Diencephalon (tissue), 1 donor: Measurements from ENCODE around the gene ACSS3. TPM values are rescaled to one million over a fixed set of nuclear protein-coding genes. Genes with fewer than 3 reads are reported as not detected.

Experiments
- small RNA-seq: library from RNA; depleted of rRNA; stranded (forward); fragments of <200 nt; gene quantifications from one replicate; pipeline ENCODE3, GENCODE V24; 2014
- total RNA-seq: library from RNA; depleted of rRNA; stranded (reverse); fragments of >200 nt; gene quantifications from one replicate; pipeline ENCODE4 v1.2.3, GENCODE V29; 2014

The ACSS3 gene, protein sequence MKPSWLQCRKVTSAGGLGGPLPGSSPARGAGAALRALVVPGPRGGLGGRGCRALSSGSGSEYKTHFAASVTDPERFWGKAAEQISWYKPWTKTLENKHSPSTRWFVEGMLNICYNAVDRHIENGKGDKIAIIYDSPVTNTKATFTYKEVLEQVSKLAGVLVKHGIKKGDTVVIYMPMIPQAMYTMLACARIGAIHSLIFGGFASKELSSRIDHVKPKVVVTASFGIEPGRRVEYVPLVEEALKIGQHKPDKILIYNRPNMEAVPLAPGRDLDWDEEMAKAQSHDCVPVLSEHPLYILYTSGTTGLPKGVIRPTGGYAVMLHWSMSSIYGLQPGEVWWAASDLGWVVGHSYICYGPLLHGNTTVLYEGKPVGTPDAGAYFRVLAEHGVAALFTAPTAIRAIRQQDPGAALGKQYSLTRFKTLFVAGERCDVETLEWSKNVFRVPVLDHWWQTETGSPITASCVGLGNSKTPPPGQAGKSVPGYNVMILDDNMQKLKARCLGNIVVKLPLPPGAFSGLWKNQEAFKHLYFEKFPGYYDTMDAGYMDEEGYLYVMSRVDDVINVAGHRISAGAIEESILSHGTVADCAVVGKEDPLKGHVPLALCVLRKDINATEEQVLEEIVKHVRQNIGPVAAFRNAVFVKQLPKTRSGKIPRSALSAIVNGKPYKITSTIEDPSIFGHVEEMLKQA
- total RNA-seq: 9.2 TPM

GRCh38 chr12:81077686-81078441, at the start of gene ACSS3:
TSS of gene ACSS3 (plus strand) at chr12:81078079. CDS start at chr12:81078121, 42 bp downstream.

Small RNA genes lying within 50 kb of the gene (small RNA-seq; reads per million reads assigned to genes)
- gene MIR4699: not detected

Other genes starting within 250 kb of the ACSS3 start
- gene LIN7A, start 140.1 kb upstream of the ACSS3 start, total RNA-seq: 60.0 TPM